Neural progenitor cell (in vitro differentiated cells): ENCODE data around the gene PDE6B. TPM values are rescaled to one million over a fixed set of nuclear protein-coding genes. Genes with fewer than 3 reads are reported as not detected.
A peak's percentile ranks its signal among the peaks of the same experiment; 100 is the strongest.

Experiments used
- DNase-seq: peaks from one replicate; pipeline ENCODE4 v3.0.0-alpha.2; 2016; ENCODE audit warnings: low spot score
- H2AFZ ChIP-seq: fragments of 200-600 bp; sonication (generic); replicated peaks from 2 replicates; pipeline ENCODE4 v1.6.1; 2016; ENCODE audit warnings: antibody characterized with exemption
- H3F3A ChIP-seq: fragments of 200-600 bp; sonication (generic); 2 replicates; pipeline ENCODE4 v1.6.1; 2016; ENCODE audit warnings: antibody characterized with exemption, low read depth
- H3K27ac ChIP-seq: fragments of 200-600 bp; sonication (generic); 2 replicates; pipeline ENCODE4 v1.5.1; 2016; ENCODE audit warnings: mild to moderate bottlenecking
- H3K27me3 ChIP-seq: fragments of 200-600 bp; sonication (generic); 2 replicates; pipeline ENCODE4 v1.6.1; 2016; ENCODE audit warnings: mild to moderate bottlenecking, moderate library complexity
- H3K36me3 ChIP-seq: fragments of 200-600 bp; sonication (generic); 2 replicates; pipeline ENCODE4 v1.5.1; 2016
- H3K4me1 ChIP-seq: fragments of 200-600 bp; sonication (generic); 2 replicates; pipeline ENCODE4 v1.6.1; 2016; ENCODE audit warnings: mixed run types
- H3K4me2 ChIP-seq: fragments of 200-600 bp; sonication (generic); 2 replicates; pipeline ENCODE4 v1.6.1; 2016
- H3K4me3 ChIP-seq: fragments of 200-600 bp; sonication (generic); 2 replicates; pipeline ENCODE4 v1.5.1; 2016
- H3K79me2 ChIP-seq: fragments of 200-600 bp; sonication (generic); 2 replicates; pipeline ENCODE4 v1.6.1; 2016; ENCODE audit warnings: low read depth
- H3K9ac ChIP-seq: fragments of 200-600 bp; sonication (generic); 2 replicates; pipeline ENCODE4 v1.6.1; 2016
- H3K9me3 ChIP-seq: fragments of 200-600 bp; sonication (generic); 2 replicates; pipeline ENCODE4 v1.5.1; 2016; ENCODE audit warnings: low read depth
- H4K20me1 ChIP-seq: fragments of 200-600 bp; sonication (generic); 2 replicates; pipeline ENCODE4 v1.6.1; 2016; ENCODE audit warnings: low read depth
- H3K27ac Mint-ChIP-seq: 3 replicates; pipeline ENCODE4 v1.8.0; 2021; ENCODE audit warnings: mixed read lengths
- H3K27me3 Mint-ChIP-seq: 2 replicates; pipeline ENCODE4 v1.8.0; 2022; ENCODE audit warnings: low read depth, mild to moderate bottlenecking, inconsistent platforms, moderate library complexity, mixed read lengths; ENCODE audit not compliant: insufficient read depth
- H3K36me3 Mint-ChIP-seq: 3 replicates; pipeline ENCODE4 v1.8.0; 2021; ENCODE audit warnings: mixed read lengths
- H3K4me1 Mint-ChIP-seq: 3 replicates; pipeline ENCODE4 v1.8.0; 2021; ENCODE audit warnings: mixed read lengths
- H3K4me3 Mint-ChIP-seq: 3 replicates; pipeline ENCODE4 v1.8.0; 2021; ENCODE audit warnings: mild to moderate bottlenecking, moderate library complexity, mixed read lengths
- H3K9me3 Mint-ChIP-seq: 3 replicates; pipeline ENCODE4 v1.8.0; 2020; ENCODE audit warnings: mixed read lengths
- CTCF ChIP-seq: fragments of 200-600 bp; sonication (generic); IDR thresholded peaks from 2 replicates; pipeline ENCODE4 v1.5.1; 2017; ENCODE audit warnings: antibody characterized with exemption, mild to moderate bottlenecking
- EZH2 ChIP-seq: fragments of 200-600 bp; sonication (generic); IDR thresholded peaks from 2 replicates; pipeline ENCODE4 v1.6.1; 2017; ENCODE audit warnings: antibody characterized with exemption, mild to moderate bottlenecking, moderate library complexity
- EZH2phosphoT487 ChIP-seq: fragments of 200-600 bp; sonication (generic); IDR thresholded peaks from 2 replicates; pipeline ENCODE4 v1.6.1; 2017; ENCODE audit warnings: antibody characterized with exemption
- total RNA-seq: library from RNA; depleted of rRNA; stranded (reverse); fragments of >200 nt; gene quantifications from 2 replicates; pipeline ENCODE4 v1.2.3, GENCODE V29; 2015; ENCODE audit warnings: low replicate concordance

Gene PDE6B
- total RNA-seq, 1 donor from 2014 or later = 4.3 TPM

- no peaks in the 10 kb centered on the region for H3K36me3 Mint-ChIP-seq
- H3K27me3 Mint-ChIP-seq = peaks cover 2% of the 10 kb centered on the region
- Histone ChIP-seq H3K27me3 (peaks cover 10% of the 10 kb centered on the region), H3K27ac (no peak overlapping the region), H3K9me3 (no peaks in the 10 kb centered on the region), H3F3A (peaks cover 4% of the 10 kb centered on the region), H3K36me3 (no peaks in the 10 kb centered on the region), H3K9ac (no peak overlapping the region), H2AFZ (no peak overlapping the region), H4K20me1 (no peaks in the 10 kb centered on the region), H3K4me3 (no peak overlapping the region), H3K4me1 (peaks cover 8% of the 10 kb centered on the region), H3K4me2 (no peak overlapping the region), H3K79me2 (no peaks in the 10 kb centered on the region)
- H3K27ac Mint-ChIP-seq = no peak overlapping the region
- no peak overlapping the region for H3K4me3 Mint-ChIP-seq
- H3K9me3 Mint-ChIP-seq = no peaks in the 10 kb centered on the region
- TF ChIP-seq EZH2 (no peak), EZH2phosphoT487 (no peak), CTCF (no peak)
- H3K4me1 Mint-ChIP-seq = peaks cover 3% of the 10 kb centered on the region
- no peak for DNase-seq
These were observed 53.7 kb downstream of the PDE6B start for GRCh38 chr4:679104-679481.

- H3K4me3 ChIP-seq = no peak overlapping the region
- no peaks in the 10 kb centered on the region for H3K9me3 Mint-ChIP-seq
- no peak overlapping the region for H2AFZ ChIP-seq
- H3K4me1 Mint-ChIP-seq = peaks cover 3% of the 10 kb centered on the region
- H3K27me3 ChIP-seq = peaks cover 10% of the 10 kb centered on the region
- H3K27ac ChIP-seq = no peak overlapping the region
- DNase-seq = no peak
- TF ChIP-seq EZH2phosphoT487 = no peak
- H3K4me3 Mint-ChIP-seq = peak overlapping the region; percentile 72
- no peaks in the 10 kb centered on the region for H3K36me3 ChIP-seq
- no peaks in the 10 kb centered on the region for H4K20me1 ChIP-seq
- H3K4me2 ChIP-seq = no peak overlapping the region
- H3K4me1 ChIP-seq = peaks cover 8% of the 10 kb centered on the region
- H3F3A ChIP-seq = peaks cover 4% of the 10 kb centered on the region
- no peak overlapping the region for H3K9ac ChIP-seq
- H3K27me3 Mint-ChIP-seq = peaks cover 2% of the 10 kb centered on the region
- H3K79me2 ChIP-seq = no peaks in the 10 kb centered on the region
- no peak overlapping the region for H3K27ac Mint-ChIP-seq
- H3K9me3 ChIP-seq = no peaks in the 10 kb centered on the region
- no peaks in the 10 kb centered on the region for H3K36me3 Mint-ChIP-seq
These were observed 54.3 kb downstream of the PDE6B start for GRCh38 chr4:679629-680028.

- H3K27ac ChIP-seq = no peak overlapping the region
- no peak overlapping the region for H3K4me3 ChIP-seq
- Mint-ChIP-seq H3K9me3 (peaks cover 1% of the 10 kb centered on the region), H3K4me3 (peak overlapping the region; percentile 72), H3K27me3 (peaks cover 4% of the 10 kb centered on the region), H3K27ac (no peak overlapping the region), H3K36me3 (no peaks in the 10 kb centered on the region), H3K4me1 (peaks cover 4% of the 10 kb centered on the region)
- no peaks in the 10 kb centered on the region for H3K79me2 ChIP-seq
- no peaks in the 10 kb centered on the region for H4K20me1 ChIP-seq
- H3K27me3 ChIP-seq = peaks cover 10% of the 10 kb centered on the region
- peaks cover 4% of the 10 kb centered on the region for H3F3A ChIP-seq
- H3K36me3 ChIP-seq = no peaks in the 10 kb centered on the region
- no peak overlapping the region for H2AFZ ChIP-seq
- H3K4me2 ChIP-seq = peak overlapping the region; percentile 99
- no peak overlapping the region for H3K9ac ChIP-seq
- no peak for DNase-seq
- no peak for TF ChIP-seq EZH2phosphoT487
- no peak for TF ChIP-seq CTCF
- TF ChIP-seq EZH2 = no peak
- no peaks in the 10 kb centered on the region for H3K9me3 ChIP-seq
- peaks cover 8% of the 10 kb centered on the region for H3K4me1 ChIP-seq
These were observed 54.7 kb downstream of the PDE6B start for GRCh38 chr4:680091-680490.

GRCh38 chr4:680551-680927, 55.2 kb downstream of the PDE6B start:
- H3K4me3 ChIP-seq = peak overlapping the region; percentile 61
- H3K79me2 ChIP-seq = no peaks in the 10 kb centered on the region
- peak overlapping the region; percentile 79 for H2AFZ ChIP-seq
- DNase-seq = no peak
- TF ChIP-seq EZH2 (no peak), CTCF (no peak), EZH2phosphoT487 (no peak)
- peaks cover 4% of the 10 kb centered on the region for H3F3A ChIP-seq
- no peaks in the 10 kb centered on the region for H4K20me1 ChIP-seq
- H3K27me3 Mint-ChIP-seq = peaks cover 6% of the 10 kb centered on the region
- no peak overlapping the region for H3K9ac ChIP-seq
- peaks cover 3% of the 10 kb centered on the region for H3K9me3 Mint-ChIP-seq
- no peaks in the 10 kb centered on the region for H3K36me3 ChIP-seq
- H3K4me1 ChIP-seq = peaks cover 8% of the 10 kb centered on the region
- no peaks in the 10 kb centered on the region for H3K9me3 ChIP-seq
- H3K27me3 ChIP-seq = peaks cover 10% of the 10 kb centered on the region
- H3K4me3 Mint-ChIP-seq = peak overlapping the region; percentile 72
- peak overlapping the region; percentile 99 for H3K4me2 ChIP-seq
- H3K4me1 Mint-ChIP-seq = peaks cover 6% of the 10 kb centered on the region
- no peaks in the 10 kb centered on the region for H3K36me3 Mint-ChIP-seq
- H3K27ac Mint-ChIP-seq = no peak overlapping the region
- H3K27ac ChIP-seq = no peak overlapping the region
